ENCODE data around the gene DNAJB2. TPM values are rescaled to one million over a fixed set of nuclear protein-coding genes. Genes with fewer than 3 reads are reported as not detected.

The DNAJB2 gene
- total RNA-seq, 2 experiments from 2014 or later: 49.9 to 58.7 TPM

GRCh38 chr2:219272356-219272755, 6.8 kb upstream of the DNAJB2 start:
- Histone ChIP-seq H3K79me2 (ENCODE audit: insufficient read depth, low read depth, low read length) (peaks cover 6% of the 10 kb centered on the region; the same call in 1 of the 2 replicates), H3K36me3 (ENCODE audit: insufficient read depth, low read length) (no peaks in the 10 kb centered on the region), H3K4me2 (ENCODE audit: low read length) (no peak overlapping the region), H3K9me2 (ENCODE audit: insufficient read depth, low read length) (no peaks in the 10 kb centered on the region), H3K4me1 (ENCODE audit: insufficient read depth, low read length, poor library complexity, severe bottlenecking) (peaks cover 10% of the 10 kb centered on the region), H4K20me1 (ENCODE audit: insufficient read depth, low read length) (no peaks in the 10 kb centered on the region), H3K9me3 (ENCODE audit: low read length) (no peaks in the 10 kb centered on the region), H2AFZ (ENCODE audit: low read length) (no peak overlapping the region), H3K4me3 (ENCODE audit: low read depth, low read length, poor library complexity, severe bottlenecking) (no peak overlapping the region), H3K27ac (ENCODE audit: low read depth, low read length, poor library complexity, severe bottlenecking) (no peak overlapping the region)
- ChIA-PET CTCF (ENCODE audit: unreplicated experiment) (no interaction called here), POLR2A (no interaction called here)
- BruUV-seq (replicated peaks): no TSS peak
- TF ChIP-seq EZH2phosphoT487 (IDR thresholded peaks at IDR 0.05; ENCODE audit: borderline replicate concordance, low read depth, low read length): no peak
- no peak for DNase-seq (ENCODE audit: low spot score)
- intact Hi-C loops (cut with micrococcal nuclease; ENCODE audit: unreplicated experiment): loop anchor here (10.0 kb wide), 1 partner anchor 388 kb away; the partner anchor contains the start of gene WNT10A

- Histone ChIP-seq H4K20me1 (ENCODE audit: insufficient read depth, low read length) (no peaks in the 10 kb centered on the region), H3K36me3 (ENCODE audit: insufficient read depth, low read length) (no peaks in the 10 kb centered on the region), H2AFZ (ENCODE audit: low read length) (no peak overlapping the region), H3K4me2 (ENCODE audit: low read length) (no peak overlapping the region), H3K9me2 (ENCODE audit: insufficient read depth, low read length) (no peaks in the 10 kb centered on the region), H3K9me3 (ENCODE audit: low read length) (no peaks in the 10 kb centered on the region), H3K4me1 (ENCODE audit: insufficient read depth, low read length, poor library complexity, severe bottlenecking) (peaks cover 14% of the 10 kb centered on the region), H3K27ac (ENCODE audit: low read depth, low read length, poor library complexity, severe bottlenecking) (no peak overlapping the region), H3K79me2 (ENCODE audit: insufficient read depth, low read depth, low read length) (peaks cover 6% of the 10 kb centered on the region; the same call in 1 of the 2 replicates), H3K4me3 (ENCODE audit: low read depth, low read length, poor library complexity, severe bottlenecking) (no peak overlapping the region)
- intact Hi-C loops (cut with micrococcal nuclease; ENCODE audit: unreplicated experiment): loop anchor here (10.0 kb wide), 1 partner anchor 388 kb away; the partner anchor contains the start of gene WNT10A
- no peak for TF ChIP-seq EZH2phosphoT487 (IDR thresholded peaks at IDR 0.05; ENCODE audit: borderline replicate concordance, low read depth, low read length)
- no peak for TF ChIP-seq CTCF (conservative IDR thresholded peaks at IDR 0.05; ENCODE audit: low read length)
- ChIA-PET POLR2A (interaction anchor here (0.5 to 1.3 kb wide), 2 partner anchors 8 to 25 kb away, joined by 3 read pairs; no protein-coding TSS in a partner anchor), CTCF (ENCODE audit: unreplicated experiment) (no interaction called here)
- BruUV-seq (replicated peaks): no TSS peak
- no peak for DNase-seq (ENCODE audit: low spot score)
Observed at GRCh38 chr2:219272995-219273394, 6.2 kb upstream of the DNAJB2 start.

- no peak overlapping the region for H3K4me3 ChIP-seq (ENCODE audit: low read depth, low read length, poor library complexity, severe bottlenecking)
- peaks cover 23% of the 10 kb centered on the region for H3K4me1 ChIP-seq (ENCODE audit: insufficient read depth, low read length, poor library complexity, severe bottlenecking)
- ChIA-PET CTCF (ENCODE audit: unreplicated experiment) (interaction anchor here (1.0 kb wide), 1 partner anchor 21 kb away, joined by 3 read pairs; no protein-coding TSS in a partner anchor), POLR2A (interaction anchor here (0.6 to 1.3 kb wide), 5 partner anchors 8 to 128 kb away, joined by 3 to 4 read pairs (median 3); no protein-coding TSS in a partner anchor)
- intact Hi-C loops (cut with micrococcal nuclease; ENCODE audit: unreplicated experiment): loop anchor here (10.0 kb wide), 1 partner anchor 389 kb away; the partner anchor contains the start of gene WNT10A
- no peak overlapping the region for H3K27ac ChIP-seq (ENCODE audit: low read depth, low read length, poor library complexity, severe bottlenecking)
- H3K4me2 ChIP-seq (ENCODE audit: low read length): no peak overlapping the region
- no TSS peak for BruUV-seq (replicated peaks)
- no peaks in the 10 kb centered on the region for H3K36me3 ChIP-seq (ENCODE audit: insufficient read depth, low read length)
- no peak overlapping the region for H2AFZ ChIP-seq (ENCODE audit: low read length)
- no peaks in the 10 kb centered on the region for H3K9me3 ChIP-seq (ENCODE audit: low read length)
- H4K20me1 ChIP-seq (ENCODE audit: insufficient read depth, low read length): no peaks in the 10 kb centered on the region
- H3K79me2 ChIP-seq (ENCODE audit: insufficient read depth, low read depth, low read length): peaks cover 6% of the 10 kb centered on the region; the same call in 1 of the 2 replicates
- DNase-seq (ENCODE audit: low spot score): no peak
- TF ChIP-seq EZH2phosphoT487 (IDR thresholded peaks at IDR 0.05; ENCODE audit: borderline replicate concordance, low read depth, low read length): no peak
- no peak for TF ChIP-seq CTCF (conservative IDR thresholded peaks at IDR 0.05; ENCODE audit: low read length)
- H3K9me2 ChIP-seq (ENCODE audit: insufficient read depth, low read length): no peaks in the 10 kb centered on the region
Observed at GRCh38 chr2:219273937-219274336, 5.2 kb upstream of the DNAJB2 start.

Data from OCI-LY7 (cell line).